Measurements from ENCODE around the gene IP6K3. TPM values are rescaled to one million over a fixed set of nuclear protein-coding genes. Genes with fewer than 3 reads are reported as not detected.

Gene IP6K3
- total RNA-seq, 1 donor from 2014 or later, result 0.13 TPM

DNA sequence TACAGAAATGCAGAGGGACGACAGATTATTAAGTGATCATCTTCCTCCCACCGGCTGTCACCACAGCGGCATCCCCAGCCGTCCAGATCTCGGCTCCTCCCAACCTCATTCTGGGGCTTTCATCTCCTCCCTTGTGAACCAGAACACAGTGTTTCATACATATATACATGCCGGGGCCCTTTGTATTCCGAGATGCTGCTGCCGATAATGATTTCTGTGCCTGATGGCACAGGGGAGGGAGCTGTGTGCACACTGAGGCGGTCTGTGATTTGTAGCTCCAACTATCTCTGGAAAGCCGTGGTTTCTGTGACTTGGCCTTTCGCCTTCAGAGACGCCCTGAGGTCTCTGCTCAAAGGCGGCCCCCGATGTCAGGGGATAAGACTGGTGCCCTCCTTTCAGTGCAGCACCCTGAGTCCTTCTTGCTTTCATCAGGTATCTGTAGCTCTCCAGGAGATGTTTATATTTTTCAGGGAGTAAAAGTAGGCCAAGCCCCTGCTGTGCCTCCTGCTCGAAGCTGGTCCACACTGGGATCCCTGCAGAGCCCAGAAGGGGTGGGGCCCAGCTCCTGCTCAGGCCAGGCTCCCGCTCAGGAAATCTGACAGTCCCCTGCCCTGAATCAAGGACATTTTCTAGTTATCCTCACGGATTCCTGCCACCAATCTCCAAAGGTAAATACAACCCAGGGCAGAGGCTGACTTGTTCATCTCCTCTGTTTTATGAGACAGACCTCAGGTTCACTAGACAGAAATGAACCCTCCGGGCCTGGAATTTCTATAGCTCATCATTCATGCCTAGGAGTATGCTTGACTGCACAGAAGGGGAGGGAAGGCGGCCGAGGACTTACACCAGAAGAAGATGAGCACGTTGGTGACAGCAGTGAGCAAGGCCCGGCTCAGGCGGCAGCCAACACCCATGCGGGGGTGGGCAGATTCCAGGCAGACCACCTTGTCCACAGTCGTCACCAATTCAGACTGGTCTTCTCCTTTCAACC lies 31.0 kb upstream of the IP6K3 start:
- no peak for DNase-seq (ENCODE audit: low spot score)

DNA sequence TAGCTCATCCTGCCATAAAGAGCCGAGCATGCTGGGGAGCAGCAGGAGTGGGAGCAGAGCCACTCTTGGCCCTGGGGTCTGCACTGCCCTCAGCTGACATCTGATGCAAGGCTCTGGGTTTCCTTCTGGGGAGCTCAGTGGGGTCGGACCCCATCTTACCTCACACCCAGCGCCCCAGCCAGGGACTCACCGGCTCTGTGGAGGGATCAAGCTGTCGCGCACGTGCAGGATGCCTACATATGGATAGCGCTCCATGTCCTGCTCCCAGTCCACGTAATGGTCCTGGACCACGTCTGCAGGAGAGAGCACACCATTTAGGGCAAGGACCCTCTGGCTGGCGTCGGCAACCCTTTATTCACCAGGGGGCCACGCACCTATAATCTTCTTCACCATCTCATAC lies 30.1 kb upstream of the IP6K3 start:
- no peak for DNase-seq (ENCODE audit: low spot score)

DNA sequence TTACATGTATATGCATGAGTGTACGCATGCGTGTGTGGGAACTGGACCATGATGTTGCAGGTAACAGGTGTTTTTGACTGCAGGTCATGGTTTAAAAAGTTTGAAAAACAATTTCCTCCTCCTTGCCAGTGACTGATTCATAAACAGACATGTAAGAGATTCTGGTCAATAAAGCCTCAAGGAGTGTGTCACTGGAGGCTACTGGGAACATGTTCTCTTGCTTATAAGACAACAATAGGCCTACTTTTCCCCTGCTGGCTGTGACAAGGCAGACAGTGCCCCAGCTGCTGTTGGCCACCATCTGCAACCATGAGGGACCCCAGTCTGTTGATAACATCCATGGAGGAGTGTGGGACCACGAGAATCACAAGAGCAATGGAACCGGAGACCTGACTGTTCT lies 29.5 kb upstream of the IP6K3 start:
- no peak for DNase-seq (ENCODE audit: low spot score)

DNA sequence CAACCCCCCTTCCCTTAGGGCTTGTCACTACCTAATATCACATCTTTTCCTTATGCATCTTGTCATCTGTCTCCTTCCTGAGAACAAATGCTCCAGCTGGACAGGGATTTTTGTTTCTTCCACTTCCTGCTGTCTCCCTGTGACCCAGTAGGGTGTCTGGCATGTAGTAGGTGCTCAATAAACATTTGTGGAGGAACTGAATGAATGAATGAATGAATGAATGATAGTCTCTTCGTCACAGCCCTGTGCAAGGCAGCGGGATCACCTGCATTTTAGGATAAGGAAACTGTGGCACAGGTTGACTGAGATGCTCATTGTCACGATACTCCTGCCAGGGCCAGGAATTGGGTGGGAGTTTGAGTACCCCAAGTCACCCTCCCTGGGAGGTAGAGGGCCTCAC lies 28.1 kb upstream of the IP6K3 start:
- no peak for DNase-seq (ENCODE audit: low spot score)

DNA sequence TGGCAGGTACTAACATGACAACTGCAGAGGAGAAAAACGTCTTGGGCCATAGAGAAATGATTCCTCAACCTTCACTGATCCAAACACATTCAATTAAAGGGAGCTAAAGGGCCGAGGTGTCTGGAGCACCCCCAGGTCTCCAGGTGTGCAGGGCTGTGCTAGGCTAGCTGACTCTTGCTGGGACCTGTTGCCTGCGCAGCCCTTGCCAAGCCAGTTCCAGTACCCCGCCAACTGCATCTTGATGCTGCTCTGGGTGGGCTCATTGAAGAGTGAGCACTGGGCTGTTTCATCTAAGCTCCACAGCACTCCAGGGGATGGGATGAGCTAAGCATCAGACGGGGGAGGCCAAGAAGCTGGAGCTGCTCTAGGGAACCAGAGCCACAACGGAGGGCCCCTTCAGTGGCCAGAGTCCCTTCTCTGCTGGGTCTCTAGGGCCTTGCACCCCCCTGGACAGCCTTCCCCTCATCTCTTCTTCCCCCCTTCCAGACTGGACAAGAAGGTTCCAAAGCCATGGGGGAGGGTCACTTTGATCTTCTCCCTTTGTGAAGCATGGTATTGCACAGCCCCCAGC lies 26.3 kb upstream of the IP6K3 start:
- no peak for DNase-seq (ENCODE audit: low spot score)

DNA sequence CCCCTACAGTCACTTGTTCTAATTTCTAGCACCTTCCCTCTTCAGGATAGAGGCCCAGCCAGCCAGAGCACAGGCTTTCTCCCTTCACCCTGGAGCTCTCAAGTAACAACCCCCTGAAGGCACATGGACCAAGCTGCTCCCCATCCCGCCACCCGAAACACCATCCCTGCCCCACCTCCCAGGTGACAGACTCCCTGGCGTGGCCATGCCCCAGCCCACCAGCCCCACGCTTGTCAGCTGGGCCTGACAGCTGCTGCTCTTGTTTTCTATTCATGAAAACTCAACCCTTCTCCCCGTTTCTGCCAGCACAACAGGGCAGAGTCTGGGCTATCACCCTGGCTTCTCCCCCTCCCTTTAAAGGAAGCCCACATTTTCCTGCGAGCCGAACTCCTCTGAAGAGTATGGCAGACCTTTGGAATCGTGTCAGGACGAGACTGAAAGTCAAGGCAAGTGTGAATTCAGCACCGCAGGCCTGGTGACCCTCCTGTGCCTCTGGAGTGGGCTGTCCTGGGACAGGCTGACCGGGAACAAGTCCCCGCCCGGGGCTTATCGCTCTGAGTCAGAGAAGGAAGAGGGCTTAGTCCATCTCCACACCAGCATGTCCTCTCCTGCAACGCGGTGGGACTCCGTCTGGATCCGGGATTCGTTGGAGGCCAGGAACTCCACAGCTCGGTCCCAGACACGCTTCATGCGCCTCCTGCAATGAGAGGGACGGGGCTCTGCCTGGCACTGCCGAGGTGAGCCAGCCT lies 25.6 kb upstream of the IP6K3 start:
- no peak for DNase-seq (ENCODE audit: low spot score)

DNA sequence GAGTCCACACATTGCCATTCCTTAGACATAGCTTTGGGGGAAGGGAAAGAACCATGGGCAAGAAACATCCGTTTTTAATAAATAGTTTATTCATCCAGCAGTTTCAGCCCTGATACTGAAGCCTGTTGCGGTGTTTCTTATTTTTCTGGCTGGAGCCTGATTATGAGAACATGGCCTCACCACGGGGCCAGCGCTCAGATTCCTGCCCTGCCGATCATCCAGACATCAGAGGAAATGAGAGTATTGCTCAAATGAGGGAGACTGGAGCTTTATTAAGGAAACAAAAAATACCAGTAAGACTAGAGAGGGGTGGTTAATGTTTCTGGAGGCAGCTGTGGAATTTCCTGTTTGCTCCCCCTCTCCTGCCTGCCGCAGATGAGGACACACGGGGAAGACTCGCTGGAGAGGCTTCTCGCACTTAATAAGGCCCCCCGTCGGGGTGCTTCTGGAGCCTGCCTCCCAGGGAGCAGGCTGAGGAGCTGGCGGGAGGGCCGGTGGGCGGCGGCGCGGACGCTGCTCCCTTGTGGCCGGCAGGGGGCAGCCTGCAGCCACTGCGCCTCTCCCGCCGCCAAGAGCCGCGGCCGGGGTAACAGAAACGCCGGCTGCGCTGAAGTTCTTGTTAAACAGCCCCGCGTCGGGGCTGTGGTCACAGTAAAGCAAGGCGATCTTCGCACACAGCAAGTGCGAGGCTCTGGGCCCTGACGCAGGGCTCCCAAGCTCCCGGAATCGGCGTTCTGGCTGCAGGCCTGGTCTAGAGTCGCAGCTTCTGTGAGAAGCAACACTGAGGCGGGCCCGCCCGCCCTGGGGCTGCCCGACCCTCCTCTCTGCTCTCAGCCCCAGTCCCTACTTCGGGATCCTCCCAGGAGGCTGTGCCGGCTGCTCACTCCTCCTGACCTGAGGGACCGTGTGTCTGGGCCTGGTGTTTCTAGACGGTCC lies 24.7 kb upstream of the IP6K3 start:
- DNase-seq (ENCODE audit: low spot score), result peak; percentile 93

DNA sequence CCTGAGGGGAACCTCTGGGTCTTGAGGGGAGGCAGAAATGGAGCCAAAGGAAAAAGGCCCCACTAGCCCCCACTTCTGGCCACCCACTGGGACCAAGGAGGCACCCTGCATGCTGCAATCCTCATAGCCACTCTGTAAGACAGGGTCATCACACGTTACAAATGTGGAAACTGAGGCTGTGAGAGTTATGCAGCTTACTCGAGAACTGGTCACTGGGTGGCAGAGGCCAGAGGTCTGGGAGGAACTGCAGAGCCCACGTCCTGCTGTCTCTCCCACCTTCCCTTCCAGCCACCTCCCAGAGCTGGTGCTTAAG lies 24.1 kb upstream of the IP6K3 start:
- no peak for DNase-seq (ENCODE audit: low spot score)

DNA sequence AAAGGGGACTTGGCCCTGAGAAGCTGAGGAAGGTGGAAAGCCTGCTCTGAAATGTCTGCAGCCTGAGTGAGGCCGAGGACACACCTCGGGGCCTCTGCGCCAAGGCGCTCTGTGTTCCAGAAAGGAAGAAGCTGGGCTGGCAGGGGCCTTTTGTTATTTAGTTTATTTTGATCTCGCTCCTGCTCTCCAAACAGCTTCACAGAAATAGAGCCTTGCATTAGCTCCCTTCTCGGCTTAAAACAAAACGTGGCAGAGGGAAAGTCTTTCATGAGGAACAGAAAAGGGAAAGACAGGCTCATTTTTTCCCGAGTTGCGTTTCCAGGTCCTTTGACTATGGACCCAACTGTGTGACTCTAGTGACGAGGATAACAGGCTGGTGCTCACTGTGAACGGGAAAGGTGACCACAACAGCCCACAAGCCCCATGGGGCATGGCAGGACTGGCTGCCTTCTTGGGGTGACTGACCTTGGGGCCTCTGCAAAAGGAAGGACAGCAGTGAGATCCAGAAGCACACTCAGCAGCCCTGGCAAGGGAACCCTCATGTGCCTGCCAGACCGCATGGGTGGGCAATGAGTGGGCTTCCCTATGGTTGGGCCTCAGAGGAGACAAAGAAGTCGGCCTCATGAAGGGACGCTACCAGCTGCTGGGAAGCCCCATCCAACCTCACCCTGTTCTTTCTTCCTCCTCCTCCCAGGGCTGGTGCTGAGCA lies 23.6 kb upstream of the IP6K3 start:
- no peak for DNase-seq (ENCODE audit: low spot score)

DNA sequence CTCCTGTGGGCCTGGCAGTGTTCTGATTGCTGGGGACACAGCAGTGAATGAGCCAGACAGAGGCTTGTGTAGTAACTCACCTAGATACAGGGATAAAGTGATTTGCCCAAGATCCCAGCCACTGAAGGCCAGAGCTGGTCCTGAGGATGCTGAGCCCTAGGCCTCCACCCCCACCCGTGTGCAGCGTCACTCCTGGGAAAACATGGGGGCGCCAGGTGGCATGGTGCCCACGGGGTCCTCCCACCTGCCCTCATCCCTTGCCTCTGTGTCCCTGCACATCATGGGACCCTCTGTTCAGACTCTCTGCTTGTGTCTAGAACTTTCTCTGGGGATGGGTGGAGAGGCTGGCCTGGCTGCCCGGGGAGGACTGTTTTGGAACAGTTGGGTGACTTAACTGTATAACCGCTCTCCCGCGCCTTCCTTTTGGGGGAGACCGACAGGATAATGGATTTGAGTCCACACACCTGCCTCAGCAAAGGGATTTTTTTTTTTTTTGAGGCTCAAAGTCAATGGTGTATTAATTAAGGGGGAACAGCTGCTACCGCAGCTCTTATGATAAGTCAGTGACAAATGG lies 22.6 kb upstream of the IP6K3 start:
- DNase-seq (ENCODE audit: low spot score), result no peak

DNA sequence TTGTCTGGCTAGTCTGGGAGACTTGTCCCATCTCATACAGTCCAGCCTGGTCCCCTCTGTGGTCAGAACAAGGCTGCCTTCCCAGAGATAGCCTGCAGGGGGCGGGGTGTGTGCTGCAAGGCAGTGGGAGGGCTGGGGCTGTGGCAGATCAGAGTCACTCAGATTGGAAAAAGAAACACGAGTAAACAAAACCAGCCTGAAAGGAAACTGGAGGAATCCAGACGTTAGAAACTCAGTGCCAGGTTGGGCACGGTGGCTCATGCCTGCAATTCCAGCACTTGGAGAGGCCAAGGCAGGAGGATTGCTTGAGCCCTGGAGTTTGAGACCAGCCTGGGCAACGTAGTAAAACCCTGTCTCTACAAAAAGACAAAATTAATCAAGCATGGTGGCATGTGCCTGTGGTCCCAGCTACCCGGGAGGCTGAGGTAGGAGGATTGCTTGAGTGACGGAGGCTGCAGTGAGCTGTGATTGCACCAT lies 22.0 kb upstream of the IP6K3 start:
- DNase-seq (ENCODE audit: low spot score), result no peak

DNA sequence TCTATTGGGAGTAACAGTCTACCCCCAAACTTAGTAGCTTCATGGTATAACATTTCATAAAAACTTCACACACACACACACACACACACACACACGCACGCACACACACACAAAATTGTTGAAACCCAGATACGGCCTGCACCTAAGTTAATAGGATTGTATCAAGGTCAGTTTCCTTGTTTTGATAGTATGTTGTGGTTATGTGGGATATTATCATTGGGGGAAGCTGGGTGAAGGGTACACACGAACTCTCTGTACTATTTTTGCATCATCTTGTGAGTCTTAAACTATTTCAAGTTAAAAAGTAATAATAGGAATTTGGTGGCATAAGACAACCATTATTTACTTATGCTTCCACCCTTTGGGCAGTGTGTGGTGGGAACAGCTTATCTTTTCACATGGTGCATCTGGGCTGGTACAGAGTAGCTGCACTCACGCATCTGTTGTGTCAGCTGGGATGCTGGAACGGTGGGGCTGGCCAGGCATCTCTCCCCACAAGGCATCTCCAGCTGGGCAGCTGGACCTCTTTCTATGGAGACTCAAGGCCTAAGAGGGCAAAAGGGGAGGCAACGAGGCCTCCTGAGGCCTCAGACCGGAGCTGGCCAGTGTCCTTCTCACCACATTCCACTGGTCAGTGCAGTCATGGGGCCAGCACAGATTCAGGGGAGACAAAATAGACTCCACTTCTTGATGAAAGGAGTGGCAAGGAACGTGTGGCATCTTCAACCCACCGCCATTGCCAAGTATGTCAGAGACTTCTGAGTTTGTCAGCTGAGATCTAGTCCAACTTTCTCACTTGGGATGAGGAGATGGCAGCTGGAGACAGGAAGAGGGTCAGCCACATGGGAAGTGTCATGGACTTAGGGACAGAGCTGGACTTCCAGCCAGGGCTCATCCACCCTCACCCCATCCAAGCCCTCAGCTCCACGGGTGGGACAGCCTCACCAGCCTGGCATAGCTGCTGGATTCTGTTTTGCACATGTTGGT lies 20.5 kb upstream of the IP6K3 start:
- DNase-seq (ENCODE audit: low spot score), result no peak

DNA sequence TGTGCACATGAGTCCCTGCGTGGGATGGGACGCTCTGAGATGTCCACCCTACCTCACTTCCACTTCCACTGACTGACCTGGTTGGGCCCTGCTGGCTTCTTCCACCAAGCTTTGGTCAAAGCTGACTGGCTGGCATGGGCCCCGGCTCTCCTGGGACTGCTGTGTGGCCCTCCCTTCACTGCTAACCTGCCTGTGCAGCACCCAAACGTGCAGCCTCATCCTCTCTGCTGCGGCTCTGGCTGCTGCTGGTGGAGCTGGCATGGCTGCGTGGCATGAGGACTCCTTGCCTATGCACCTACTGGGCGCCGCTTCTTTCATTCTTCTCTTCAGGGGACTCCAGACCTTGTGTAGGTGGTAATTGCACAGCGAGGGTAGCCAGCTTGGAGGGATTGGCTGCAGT lies 18.7 kb upstream of the IP6K3 start:
- DNase-seq (ENCODE audit: low spot score), result no peak

DNA sequence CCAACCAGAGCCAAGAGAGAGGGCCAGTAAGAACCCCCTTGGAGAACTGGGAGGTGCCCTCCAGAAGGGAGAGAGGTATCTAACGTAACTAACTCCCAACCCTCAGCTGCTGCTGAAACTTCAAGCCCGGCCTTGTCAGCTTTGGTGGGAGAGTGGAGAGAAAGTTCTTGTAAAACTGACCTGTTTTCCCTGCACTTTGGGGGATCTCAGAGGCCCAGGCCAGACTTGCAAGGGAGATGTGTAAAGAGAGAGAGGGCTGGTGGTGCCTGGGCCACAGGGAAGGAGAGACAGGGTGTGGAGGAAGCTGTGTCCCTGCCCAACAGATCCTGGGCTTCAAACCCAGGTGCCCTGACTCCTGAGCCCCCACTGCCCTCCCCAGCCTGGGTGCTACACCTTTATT lies 17.3 kb upstream of the IP6K3 start:
- no peak for DNase-seq (ENCODE audit: low spot score)

DNA sequence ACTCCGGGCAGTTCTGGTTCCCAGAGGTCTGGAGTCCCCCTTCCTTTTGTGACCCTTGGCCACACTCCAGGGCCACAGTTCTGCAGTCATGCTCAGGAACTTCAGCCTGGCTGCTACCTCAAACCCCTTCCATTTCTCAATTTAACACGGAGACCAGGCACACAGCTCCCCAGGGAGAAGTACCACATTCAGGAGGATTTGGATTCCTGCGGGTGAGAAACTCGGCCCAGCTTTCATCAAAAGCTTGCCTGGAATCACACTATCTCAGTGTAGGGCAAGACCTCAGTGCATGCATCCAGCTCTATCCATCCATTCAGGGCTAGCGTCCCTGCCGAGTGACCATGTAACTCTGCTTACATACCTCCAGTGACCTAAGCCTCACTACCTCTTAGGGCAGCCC lies 16.8 kb upstream of the IP6K3 start:
- no peak for DNase-seq (ENCODE audit: low spot score)

DNA sequence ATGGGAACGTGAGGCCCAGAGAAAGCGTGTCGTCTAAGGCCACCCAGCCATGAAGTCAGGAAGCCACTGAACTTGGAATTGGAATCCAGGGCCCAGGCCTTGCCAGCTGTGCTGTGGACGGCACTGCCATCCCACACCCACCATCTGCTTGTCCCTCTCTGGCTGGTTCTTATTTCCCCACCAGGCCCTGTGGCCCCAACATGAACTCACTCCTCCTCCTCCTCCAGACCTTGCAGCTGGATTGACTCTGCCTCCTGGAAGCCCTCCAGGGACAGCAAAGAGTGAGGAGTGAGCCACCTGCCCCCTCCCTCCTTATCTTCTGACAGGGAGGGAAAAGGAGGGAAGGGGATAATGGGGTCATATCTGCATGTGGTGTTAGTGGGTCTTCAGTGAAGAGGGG lies 16.0 kb upstream of the IP6K3 start:
- no peak for DNase-seq (ENCODE audit: low spot score)

DNA sequence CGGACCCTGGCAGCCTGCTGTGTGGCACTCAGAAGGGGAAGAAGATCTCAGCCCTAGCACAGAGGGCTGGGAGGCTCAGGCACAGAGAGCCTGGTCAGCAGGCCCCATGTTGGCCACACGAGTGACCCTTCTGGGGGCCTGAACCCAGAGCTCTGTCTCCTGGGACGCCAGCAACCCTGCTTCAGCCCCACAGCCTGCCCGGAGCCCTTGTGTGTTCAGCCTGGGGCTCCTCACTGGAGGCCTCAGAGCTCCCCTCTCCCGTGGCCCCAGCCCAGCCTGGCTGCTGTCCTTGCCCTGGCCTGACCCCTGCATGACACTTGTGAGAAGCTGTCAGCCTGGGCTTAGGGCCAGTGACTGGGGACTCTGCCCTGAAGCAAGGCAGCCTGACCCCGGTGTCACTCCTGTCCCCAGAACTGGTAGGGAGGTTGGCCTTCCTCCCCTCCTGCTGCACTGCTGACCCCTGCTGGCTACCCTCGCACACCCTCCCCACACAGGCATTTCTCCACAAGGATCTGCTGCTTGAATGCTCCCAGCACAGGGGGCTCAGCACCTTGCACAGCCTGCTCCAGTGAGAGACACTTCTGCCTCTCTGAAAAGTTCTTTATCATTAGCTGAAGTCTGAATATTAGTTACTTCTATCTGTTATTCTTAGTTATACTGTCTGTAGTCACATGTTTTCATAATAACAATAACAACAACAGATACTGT lies 15.4 kb upstream of the IP6K3 start:
- no peak for DNase-seq (ENCODE audit: low spot score)

DNA sequence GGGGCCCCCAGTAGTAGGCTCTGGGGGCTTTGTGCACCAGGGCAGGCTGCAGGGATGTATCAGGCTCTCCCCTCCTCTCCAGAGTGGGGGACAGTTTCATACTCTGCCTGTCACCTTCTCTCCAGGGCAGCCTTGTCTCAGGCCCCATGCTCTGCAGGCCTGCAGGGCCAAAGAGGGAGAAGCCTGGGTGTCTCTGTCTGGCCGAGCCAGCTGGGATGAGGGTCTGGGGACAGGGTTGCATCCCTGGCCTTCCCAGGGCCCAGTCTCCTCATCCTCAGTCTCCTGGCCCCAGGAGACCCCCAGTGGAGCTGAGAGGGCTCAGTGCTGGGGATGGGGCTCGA lies 14.8 kb upstream of the IP6K3 start:
- DNase-seq (ENCODE audit: low spot score), result no peak

Measured in mesenteric fat pad (tissue), 1 donor.